Chondrocyte (in vitro differentiated cells): ENCODE results near the gene COL3A1. TPM values are rescaled to one million over a fixed set of nuclear protein-coding genes. Genes with fewer than 3 reads are reported as not detected.
A peak's percentile ranks its signal among the peaks of the same experiment; 100 is the strongest.

Experiments used
- DNase-seq: peaks from one replicate; pipeline ENCODE4 v3.0.0; 2021; ENCODE audit warnings: mixed read lengths, low spot score
- H3K27ac Mint-ChIP-seq: one replicate; pipeline ENCODE4 v1.8.0; 2021; ENCODE audit warnings: mild to moderate bottlenecking, moderate library complexity, mixed read lengths; ENCODE audit not compliant: unreplicated experiment
- H3K27me3 Mint-ChIP-seq: 2 replicates; pipeline ENCODE4 v1.8.0; 2021; ENCODE audit warnings: low read depth, mixed read lengths
- H3K36me3 Mint-ChIP-seq: 2 replicates; pipeline ENCODE4 v1.8.0; 2021; ENCODE audit warnings: low read depth, mixed read lengths
- H3K4me1 Mint-ChIP-seq: 2 replicates; pipeline ENCODE4 v1.8.0; 2021; ENCODE audit warnings: low read depth, mild to moderate bottlenecking, mixed read lengths
- H3K4me3 Mint-ChIP-seq: one replicate; pipeline ENCODE4 v1.8.0; 2021; ENCODE audit warnings: mild to moderate bottlenecking, moderate library complexity, mixed read lengths; ENCODE audit not compliant: unreplicated experiment
- H3K9me3 Mint-ChIP-seq: 2 replicates; pipeline ENCODE4 v1.8.0; 2021; ENCODE audit warnings: low read depth, mixed read lengths
- total RNA-seq: library from RNA; stranded (reverse); gene quantifications from 3 replicates; pipeline ENCODE4 v1.2.1, GENCODE V29; 2021
- TF ChIP-seq, protein P1 (sequence below): fragments of 200-600 bp; sonication (generic); IDR thresholded peaks from 2 replicates; pipeline ENCODE4 v1.5.0; 2021; ENCODE audit warnings: antibody characterized with exemption, mild to moderate bottlenecking, moderate library complexity

The COL3A1 gene
- total RNA-seq, 1 donor from 2014 or later, result 8,099 TPM

DNA sequence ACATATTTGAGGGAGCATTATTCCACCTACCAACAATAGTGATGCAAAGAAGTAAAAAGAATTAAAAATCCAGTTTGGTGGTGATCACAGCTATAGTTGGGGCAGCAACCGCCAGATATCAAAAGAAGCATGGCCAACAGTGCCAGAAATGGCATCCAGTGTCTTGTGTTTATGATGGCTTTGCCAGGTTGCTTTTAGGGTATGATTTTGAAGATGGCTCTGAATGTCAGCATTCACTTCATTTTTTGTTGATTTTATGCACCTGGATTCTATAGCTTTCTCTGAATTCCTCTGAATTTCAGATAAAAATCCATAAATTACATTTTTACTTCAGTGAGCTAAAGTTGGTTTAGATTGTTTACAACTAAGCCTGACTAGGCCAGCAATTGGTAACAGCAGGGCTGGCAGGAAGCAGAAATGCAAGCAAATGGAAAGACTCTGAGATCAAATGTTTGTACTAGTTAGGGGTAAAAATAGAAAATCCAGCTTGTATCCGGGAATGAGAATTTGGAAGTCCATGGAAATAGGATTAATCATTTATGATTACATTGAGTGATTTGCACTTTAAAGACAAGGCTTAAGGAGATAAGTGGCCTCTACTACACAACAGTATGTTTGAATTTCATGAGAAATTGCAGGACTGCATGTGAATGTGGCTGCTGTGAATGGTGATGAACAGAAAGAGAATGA, 40.4 kb downstream of the COL3A1 start:
- DNase-seq, result no peak
- peak overlapping the region; percentile 88 for H3K27ac Mint-ChIP-seq
- H3K4me1 Mint-ChIP-seq, result peaks cover 91% of the 10 kb centered on the region
- H3K4me3 Mint-ChIP-seq, result no peak overlapping the region
- no peaks in the 10 kb centered on the region for H3K27me3 Mint-ChIP-seq
- H3K36me3 Mint-ChIP-seq, result peaks cover 26% of the 10 kb centered on the region
- no peaks in the 10 kb centered on the region for H3K9me3 Mint-ChIP-seq
- TF ChIP-seq, protein P1, sequence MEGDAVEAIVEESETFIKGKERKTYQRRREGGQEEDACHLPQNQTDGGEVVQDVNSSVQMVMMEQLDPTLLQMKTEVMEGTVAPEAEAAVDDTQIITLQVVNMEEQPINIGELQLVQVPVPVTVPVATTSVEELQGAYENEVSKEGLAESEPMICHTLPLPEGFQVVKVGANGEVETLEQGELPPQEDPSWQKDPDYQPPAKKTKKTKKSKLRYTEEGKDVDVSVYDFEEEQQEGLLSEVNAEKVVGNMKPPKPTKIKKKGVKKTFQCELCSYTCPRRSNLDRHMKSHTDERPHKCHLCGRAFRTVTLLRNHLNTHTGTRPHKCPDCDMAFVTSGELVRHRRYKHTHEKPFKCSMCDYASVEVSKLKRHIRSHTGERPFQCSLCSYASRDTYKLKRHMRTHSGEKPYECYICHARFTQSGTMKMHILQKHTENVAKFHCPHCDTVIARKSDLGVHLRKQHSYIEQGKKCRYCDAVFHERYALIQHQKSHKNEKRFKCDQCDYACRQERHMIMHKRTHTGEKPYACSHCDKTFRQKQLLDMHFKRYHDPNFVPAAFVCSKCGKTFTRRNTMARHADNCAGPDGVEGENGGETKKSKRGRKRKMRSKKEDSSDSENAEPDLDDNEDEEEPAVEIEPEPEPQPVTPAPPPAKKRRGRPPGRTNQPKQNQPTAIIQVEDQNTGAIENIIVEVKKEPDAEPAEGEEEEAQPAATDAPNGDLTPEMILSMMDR, result no peak

GRCh38 chr2:189015359-189015758, 41.2 kb downstream of the COL3A1 start:
- H3K36me3 Mint-ChIP-seq, result peaks cover 23% of the 10 kb centered on the region
- no peaks in the 10 kb centered on the region for H3K27me3 Mint-ChIP-seq
- H3K9me3 Mint-ChIP-seq, result no peaks in the 10 kb centered on the region
- no peak for DNase-seq
- H3K4me3 Mint-ChIP-seq, result no peak overlapping the region
- peak overlapping the region; percentile 88 for H3K27ac Mint-ChIP-seq
- TF ChIP-seq, protein P1, result no peak
- H3K4me1 Mint-ChIP-seq, result peaks cover 92% of the 10 kb centered on the region

DNA sequence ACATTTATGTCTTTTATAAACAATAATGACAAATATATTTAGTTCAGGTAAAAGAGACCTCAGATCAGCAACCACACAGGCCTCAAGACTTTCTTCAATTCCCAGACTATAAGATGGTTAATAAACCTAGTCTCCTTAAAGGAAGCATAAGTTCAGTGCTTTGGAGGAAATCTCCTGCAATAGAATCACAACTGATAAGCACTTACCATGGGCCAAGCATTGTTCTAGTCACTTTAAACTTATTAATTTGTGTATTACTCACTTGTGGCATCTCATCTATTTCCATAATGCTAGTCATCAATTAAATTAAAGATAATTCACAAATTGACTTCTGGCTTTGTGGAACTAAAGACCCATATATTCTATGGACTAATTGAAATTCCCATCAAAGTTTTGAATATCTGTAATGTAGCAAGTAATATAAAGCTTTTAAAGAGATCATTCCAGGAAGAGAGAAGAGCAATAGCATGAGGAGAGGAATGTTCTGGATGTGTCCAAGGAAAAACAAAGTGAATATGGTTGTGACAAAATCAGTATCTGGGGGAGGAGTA, 42.2 kb downstream of the COL3A1 start:
- no peak overlapping the region for H3K4me3 Mint-ChIP-seq
- H3K27me3 Mint-ChIP-seq, result no peaks in the 10 kb centered on the region
- H3K27ac Mint-ChIP-seq, result peak overlapping the region; percentile 88
- H3K9me3 Mint-ChIP-seq, result no peaks in the 10 kb centered on the region
- H3K4me1 Mint-ChIP-seq, result peaks cover 91% of the 10 kb centered on the region
- TF ChIP-seq, protein P1, result no peak
- DNase-seq, result no peak
- H3K36me3 Mint-ChIP-seq, result peaks cover 18% of the 10 kb centered on the region

DNA sequence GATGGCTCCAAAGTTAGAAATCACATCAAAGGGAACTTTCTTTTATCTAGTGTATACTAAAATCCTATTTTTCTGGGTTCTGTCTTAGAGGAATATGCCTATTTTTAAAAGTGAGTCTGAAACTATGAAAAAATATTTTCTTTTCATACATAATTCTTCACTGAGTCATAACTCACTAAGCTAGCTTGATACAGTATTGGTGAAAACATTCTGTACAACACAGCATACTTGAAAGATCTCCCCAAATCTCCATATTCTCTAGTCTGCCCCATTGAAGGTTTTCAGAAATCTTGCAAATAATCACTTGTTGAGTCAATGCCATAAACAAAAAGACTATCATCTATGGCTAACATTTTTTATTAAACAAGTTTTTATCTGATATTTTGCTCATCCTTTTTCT, 44.5 kb downstream of the COL3A1 start:
- peaks cover 92% of the 10 kb centered on the region for H3K4me1 Mint-ChIP-seq
- H3K27ac Mint-ChIP-seq, result peak overlapping the region; percentile 91
- no peak overlapping the region for H3K4me3 Mint-ChIP-seq
- TF ChIP-seq, protein P1, result no peak
- no peak for DNase-seq
- peaks cover 7% of the 10 kb centered on the region for H3K9me3 Mint-ChIP-seq
- H3K36me3 Mint-ChIP-seq, result peaks cover 12% of the 10 kb centered on the region
- H3K27me3 Mint-ChIP-seq, result no peaks in the 10 kb centered on the region

DNA sequence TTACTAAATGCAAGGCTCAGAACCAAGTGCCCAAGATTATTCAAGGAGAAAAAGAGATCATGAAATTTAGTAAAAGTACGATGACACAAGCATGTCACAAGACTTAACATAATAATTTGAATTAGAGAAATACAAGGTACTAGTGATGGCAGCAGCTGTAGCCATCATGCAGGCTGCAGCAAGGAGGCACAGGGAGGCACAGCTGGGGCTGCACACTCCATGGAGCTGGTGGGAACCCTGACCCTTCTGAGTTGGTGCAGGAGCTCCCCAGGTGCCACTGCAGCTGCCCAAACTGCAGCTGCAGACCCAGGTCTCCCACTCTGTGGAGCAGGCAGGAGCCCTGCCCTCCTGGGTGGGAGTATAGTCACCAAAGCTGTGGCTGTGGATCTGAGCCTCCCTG, 46.0 kb downstream of the COL3A1 start:
- Mint-ChIP-seq H3K27ac (peak overlapping the region; percentile 91), H3K9me3 (peaks cover 7% of the 10 kb centered on the region), H3K36me3 (peaks cover 15% of the 10 kb centered on the region), H3K27me3 (no peaks in the 10 kb centered on the region), H3K4me3 (no peak overlapping the region), H3K4me1 (peaks cover 87% of the 10 kb centered on the region)
- no peak for DNase-seq
- TF ChIP-seq, protein P1, result no peak
